Memory B cell (primary cell): ENCODE data around the gene PSMB10.

Experiments used
- ATAC-seq: fragments of 150-1000 bp; cut with Tn5 transposase; 2 replicates; pipeline ENCODE4 v1.10.0; 2021; ENCODE audit warnings: low read depth, mild to moderate bottlenecking, moderate library complexity
- DNase-seq, 2 donors: peaks; one replicate each; pipeline ENCODE4 v3.0.0; 2022; ENCODE audit warnings: low spot score in 2 of 2
- H3K27ac Mint-ChIP-seq: one replicate; pipeline ENCODE4 v1.8.0; 2022; ENCODE audit warnings: mild to moderate bottlenecking, moderate library complexity, mixed read lengths
- H3K27me3 Mint-ChIP-seq: one replicate; pipeline ENCODE4 v1.8.0; 2022; ENCODE audit warnings: mixed read lengths
- H3K36me3 Mint-ChIP-seq: one replicate; pipeline ENCODE4 v1.8.0; 2022; ENCODE audit warnings: mild to moderate bottlenecking, mixed read lengths
- H3K4me1 Mint-ChIP-seq: one replicate; pipeline ENCODE4 v1.8.0; 2022; ENCODE audit warnings: mixed read lengths
- H3K4me3 Mint-ChIP-seq: one replicate; pipeline ENCODE4 v1.8.0; 2022; ENCODE audit warnings: mild to moderate bottlenecking, moderate library complexity, mixed read lengths
- H3K9me3 Mint-ChIP-seq: one replicate; pipeline ENCODE4 v1.8.0; 2022; ENCODE audit warnings: mixed read lengths

The PSMB10 gene

GRCh38 chr16:67953641-67954375 is 17.2 kb upstream of the PSMB10 start:
- DNase-seq (no peak), ATAC-seq (no peak)
- Mint-ChIP-seq H3K27ac (no peak overlapping the region), H3K9me3 (no peaks in the 10 kb centered on the region), H3K36me3 (peaks cover 4% of the 10 kb centered on the region), H3K27me3 (no peaks in the 10 kb centered on the region), H3K4me1 (no peaks in the 10 kb centered on the region), H3K4me3 (no peak overlapping the region)

- Mint-ChIP-seq H3K36me3 (no peaks in the 10 kb centered on the region), H3K27me3 (no peaks in the 10 kb centered on the region), H3K4me1 (no peaks in the 10 kb centered on the region), H3K27ac (no peak overlapping the region), H3K4me3 (no peak overlapping the region), H3K9me3 (no peaks in the 10 kb centered on the region)
- ATAC-seq (no peak), DNase-seq (no peak)
Observed at GRCh38 chr16:67951485-67951884, 14.8 kb upstream of the PSMB10 start.

- Mint-ChIP-seq H3K9me3 (no peaks in the 10 kb centered on the region), H3K36me3 (peaks cover 2% of the 10 kb centered on the region), H3K27me3 (no peaks in the 10 kb centered on the region), H3K4me3 (no peak overlapping the region), H3K27ac (no peak overlapping the region), H3K4me1 (no peaks in the 10 kb centered on the region)
- ATAC-seq (no peak), DNase-seq (no peak)
Observed at GRCh38 chr16:67950335-67950843, 13.7 kb upstream of the PSMB10 start.

GRCh38 chr16:67949645-67950044 is 13.0 kb upstream of the PSMB10 start:
- Mint-ChIP-seq H3K27me3 (no peaks in the 10 kb centered on the region), H3K9me3 (no peaks in the 10 kb centered on the region), H3K4me1 (no peaks in the 10 kb centered on the region), H3K36me3 (peaks cover 2% of the 10 kb centered on the region), H3K27ac (no peak overlapping the region), H3K4me3 (no peak overlapping the region)
- DNase-seq: no peak
- ATAC-seq: no peak

- H3K9me3 Mint-ChIP-seq: no peaks in the 10 kb centered on the region
- H3K27me3 Mint-ChIP-seq: no peaks in the 10 kb centered on the region
- ATAC-seq (no peak), DNase-seq (no peak)
- H3K36me3 Mint-ChIP-seq: peaks cover 2% of the 10 kb centered on the region
- H3K27ac Mint-ChIP-seq: no peak overlapping the region
- no peak overlapping the region for H3K4me3 Mint-ChIP-seq
- H3K4me1 Mint-ChIP-seq: no peaks in the 10 kb centered on the region
Observed at GRCh38 chr16:67948015-67948414, 11.4 kb upstream of the PSMB10 start.

- DNase-seq (no peak), ATAC-seq (no peak)
- Mint-ChIP-seq H3K4me1 (peaks cover 2% of the 10 kb centered on the region), H3K4me3 (no peak overlapping the region), H3K9me3 (no peaks in the 10 kb centered on the region), H3K36me3 (peaks cover 2% of the 10 kb centered on the region), H3K27me3 (no peaks in the 10 kb centered on the region), H3K27ac (no peak overlapping the region)
Observed at GRCh38 chr16:67946966-67947558, 10.4 kb upstream of the PSMB10 start.

- no peaks in the 10 kb centered on the region for H3K27me3 Mint-ChIP-seq
- DNase-seq: no peak
- H3K36me3 Mint-ChIP-seq: peaks cover 2% of the 10 kb centered on the region
- no peak for ATAC-seq
- H3K4me1 Mint-ChIP-seq: peaks cover 6% of the 10 kb centered on the region
- H3K27ac Mint-ChIP-seq: no peak overlapping the region
- H3K9me3 Mint-ChIP-seq: no peaks in the 10 kb centered on the region
- H3K4me3 Mint-ChIP-seq: no peak overlapping the region
Observed at GRCh38 chr16:67946128-67946569, 9.5 kb upstream of the PSMB10 start.

- ATAC-seq (no peak), DNase-seq (no peak)
- H3K27me3 Mint-ChIP-seq: no peaks in the 10 kb centered on the region
- H3K36me3 Mint-ChIP-seq: peaks cover 2% of the 10 kb centered on the region
- H3K4me1 Mint-ChIP-seq: peaks cover 6% of the 10 kb centered on the region
- H3K9me3 Mint-ChIP-seq: no peaks in the 10 kb centered on the region
- H3K4me3 Mint-ChIP-seq: no peak overlapping the region
- no peak overlapping the region for H3K27ac Mint-ChIP-seq
Observed at GRCh38 chr16:67945392-67945933, 8.8 kb upstream of the PSMB10 start.

- ATAC-seq (no peak), DNase-seq (no peak)
- H3K27me3 Mint-ChIP-seq: no peaks in the 10 kb centered on the region
- H3K4me1 Mint-ChIP-seq: peaks cover 11% of the 10 kb centered on the region
- H3K9me3 Mint-ChIP-seq: no peaks in the 10 kb centered on the region
- H3K4me3 Mint-ChIP-seq: no peak overlapping the region
- H3K27ac Mint-ChIP-seq: no peak overlapping the region
- peaks cover 2% of the 10 kb centered on the region for H3K36me3 Mint-ChIP-seq
Observed at GRCh38 chr16:67944690-67945391, 8.2 kb upstream of the PSMB10 start.

GRCh38 chr16:67943619-67944504 is 7.2 kb upstream of the PSMB10 start, which contains the start of gene LCAT:
Gene LCAT (minus strand): TSS chr16:67944120. CDS start chr16:67944101, 19 bp downstream.
- Mint-ChIP-seq H3K27me3 (no peaks in the 10 kb centered on the region), H3K4me1 (peaks cover 13% of the 10 kb centered on the region), H3K4me3 (no peak within 1 kb of the TSS), H3K27ac (no peak within 1 kb of the TSS), H3K9me3 (no peaks in the 10 kb centered on the region), H3K36me3 (peaks cover 2% of the 10 kb centered on the region)
- ATAC-seq: no peak
- DNase-seq: no peak

GRCh38 chr16:67943256-67943618 is 6.6 kb upstream of the PSMB10 start:
- no peaks in the 10 kb centered on the region for H3K9me3 Mint-ChIP-seq
- peaks cover 13% of the 10 kb centered on the region for H3K4me1 Mint-ChIP-seq
- DNase-seq: no peak
- peaks cover 2% of the 10 kb centered on the region for H3K36me3 Mint-ChIP-seq
- no peaks in the 10 kb centered on the region for H3K27me3 Mint-ChIP-seq
- no peak overlapping the region for H3K27ac Mint-ChIP-seq
- no peak overlapping the region for H3K4me3 Mint-ChIP-seq
- no peak for ATAC-seq

- DNase-seq: no peak
- no peaks in the 10 kb centered on the region for H3K9me3 Mint-ChIP-seq
- ATAC-seq: no peak
- no peak overlapping the region for H3K27ac Mint-ChIP-seq
- no peak overlapping the region for H3K4me3 Mint-ChIP-seq
- no peaks in the 10 kb centered on the region for H3K27me3 Mint-ChIP-seq
- peaks cover 2% of the 10 kb centered on the region for H3K36me3 Mint-ChIP-seq
- peaks cover 13% of the 10 kb centered on the region for H3K4me1 Mint-ChIP-seq
Observed at GRCh38 chr16:67942510-67943255, 6.0 kb upstream of the PSMB10 start.

GRCh38 chr16:67942200-67942509 is 5.5 kb upstream of the PSMB10 start:
- DNase-seq: no peak
- Mint-ChIP-seq H3K27me3 (no peaks in the 10 kb centered on the region), H3K36me3 (peaks cover 2% of the 10 kb centered on the region), H3K4me1 (peaks cover 16% of the 10 kb centered on the region), H3K27ac (no peak overlapping the region), H3K4me3 (no peak overlapping the region), H3K9me3 (no peaks in the 10 kb centered on the region)
- ATAC-seq: peak; percentile 60
